ENCODE measurements around the gene CREB5.

GRCh38 chr7:28423918-28424514 is 11.7 kb downstream of the CREB5 start:
- TF ChIP-seq MAZ (IDR thresholded peaks at IDR 0.05; ENCODE audit: borderline replicate concordance, low read depth, low read length) = no peak
- TF ChIP-seq MAZ (CRISPR knock-in tag; IDR thresholded peaks at IDR 0.05; ENCODE audit: low read depth) = no peak
- TF ChIP-seq ZMAT5 (CRISPR knock-in tag; IDR thresholded peaks at IDR 0.05; ENCODE audit: borderline replicate concordance, low read depth) = no peak
- no peak for TF ChIP-seq ZIK1 (CRISPR knock-in tag; IDR thresholded peaks at IDR 0.05; ENCODE audit: borderline replicate concordance, low read depth)
- no peak for TF ChIP-seq SPEN (CRISPR knock-in tag; IDR thresholded peaks at IDR 0.05; ENCODE audit: low read depth)
- TF ChIP-seq ZNF790 (CRISPR knock-in tag; IDR thresholded peaks at IDR 0.05; ENCODE audit: borderline replicate concordance) = no peak
- no peak for TF ChIP-seq EP300 (IDR thresholded peaks at IDR 0.05; ENCODE audit: low read depth in 2 of 2, low read length in 2 of 2)
- no peak for TF ChIP-seq EP300 (CRISPR knock-in tag; IDR thresholded peaks at IDR 0.05; ENCODE audit: borderline replicate concordance)
- no peak for TF ChIP-seq CTCF (CRISPR knock-in tag; IDR thresholded peaks at IDR 0.05)
- no peak for TF ChIP-seq POLR2AphosphoS5 (IDR thresholded peaks at IDR 0.05; ENCODE audit: low read depth, low read length)
